HG03064 (cell line): ENCODE measurements around the gene CERKL.

Source experiments
- ATAC-seq: cut with Tn5 transposase; IDR thresholded peaks from one replicate; pipeline ENCODE4 v1.9.1; 2021; ENCODE audit warnings: low read depth; ENCODE audit not compliant: unreplicated experiment

The CERKL gene

DNA sequence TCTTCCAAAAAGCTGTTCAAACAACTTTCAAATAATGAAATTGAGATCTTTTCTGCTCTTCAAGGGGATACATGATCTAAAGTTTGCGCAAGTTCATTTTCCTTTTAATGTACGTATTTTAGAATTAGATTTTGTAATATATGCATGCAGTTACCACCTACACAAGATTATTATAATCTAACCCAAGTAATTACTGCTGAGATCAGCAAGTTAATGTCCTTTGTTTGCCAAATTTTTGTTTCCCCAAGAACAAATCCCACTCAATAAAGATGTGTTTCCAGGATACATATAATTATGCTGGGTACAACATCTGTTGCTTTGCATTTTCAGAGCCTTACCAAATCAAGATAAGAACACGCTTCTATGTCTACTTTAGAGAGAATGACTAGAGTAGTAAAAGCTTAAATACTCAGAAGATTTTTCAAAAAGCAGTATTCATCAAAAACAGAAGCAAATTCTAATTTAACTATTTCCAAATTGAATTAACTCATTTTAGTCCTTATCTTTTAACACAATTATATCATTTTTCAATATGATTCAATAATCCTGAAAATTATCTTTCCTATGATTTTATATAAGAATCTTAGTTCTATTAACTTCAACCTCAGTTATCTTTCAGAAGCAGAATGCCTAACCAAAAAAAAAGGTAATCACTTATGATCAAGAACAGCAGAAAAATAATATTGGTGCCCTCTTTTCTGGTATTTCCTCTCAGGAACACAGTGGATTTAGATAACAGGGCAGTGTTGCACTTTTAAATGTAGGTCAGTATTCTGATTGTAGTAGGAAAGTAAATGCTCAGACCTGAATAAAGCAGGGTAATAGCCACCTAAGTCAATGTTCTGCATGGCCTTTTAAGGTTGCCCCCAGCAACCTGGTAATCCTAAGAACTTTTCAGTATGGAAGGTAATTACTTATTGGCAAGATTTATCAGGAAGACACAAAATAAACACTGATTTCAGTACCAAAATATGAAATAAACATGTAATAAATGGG lies 28.0 kb downstream of the CERKL start:
- ATAC-seq: no peak

DNA sequence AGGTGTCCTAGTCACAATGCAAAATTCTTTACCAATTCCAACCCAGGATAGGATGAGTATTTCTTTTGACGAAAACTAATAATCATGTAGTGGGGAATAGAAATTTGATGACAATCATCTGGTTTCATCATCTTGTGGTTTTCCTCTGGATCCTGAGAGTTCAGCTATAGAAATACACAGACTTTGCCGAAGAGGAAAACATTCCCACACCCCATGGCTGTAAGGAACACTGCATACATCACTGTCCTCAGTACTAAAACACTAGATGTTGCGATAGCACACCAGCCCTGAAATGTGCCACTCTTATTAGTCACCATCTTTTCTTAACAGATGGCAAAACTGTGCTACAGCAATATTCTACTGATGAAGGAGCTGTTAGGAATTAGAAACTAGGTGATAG lies 29.4 kb downstream of the CERKL start:
- ATAC-seq: no peak

DNA sequence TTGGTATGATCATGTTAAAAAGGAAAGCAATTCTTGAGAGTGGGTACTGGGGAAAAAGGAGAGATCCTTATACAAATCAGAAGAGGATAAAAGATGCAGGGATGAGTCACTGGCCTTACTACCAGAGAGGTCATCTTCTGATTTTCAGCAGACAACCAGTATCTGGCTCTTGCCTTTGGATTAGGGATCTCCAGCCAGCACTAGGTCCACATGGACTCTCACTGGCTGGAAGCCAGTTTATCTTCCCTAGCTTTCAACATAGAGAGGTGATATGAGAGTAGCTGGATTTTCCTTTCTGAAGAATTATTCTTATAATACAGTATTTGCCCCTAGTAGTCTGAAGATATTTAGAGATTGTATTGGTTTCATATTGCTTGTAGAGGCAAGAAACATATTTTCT lies 30.2 kb downstream of the CERKL start:
- ATAC-seq: no peak

- no peak for ATAC-seq
Observed at GRCh38 chr2:181623159-181623558, 33.7 kb downstream of the CERKL start.

DNA sequence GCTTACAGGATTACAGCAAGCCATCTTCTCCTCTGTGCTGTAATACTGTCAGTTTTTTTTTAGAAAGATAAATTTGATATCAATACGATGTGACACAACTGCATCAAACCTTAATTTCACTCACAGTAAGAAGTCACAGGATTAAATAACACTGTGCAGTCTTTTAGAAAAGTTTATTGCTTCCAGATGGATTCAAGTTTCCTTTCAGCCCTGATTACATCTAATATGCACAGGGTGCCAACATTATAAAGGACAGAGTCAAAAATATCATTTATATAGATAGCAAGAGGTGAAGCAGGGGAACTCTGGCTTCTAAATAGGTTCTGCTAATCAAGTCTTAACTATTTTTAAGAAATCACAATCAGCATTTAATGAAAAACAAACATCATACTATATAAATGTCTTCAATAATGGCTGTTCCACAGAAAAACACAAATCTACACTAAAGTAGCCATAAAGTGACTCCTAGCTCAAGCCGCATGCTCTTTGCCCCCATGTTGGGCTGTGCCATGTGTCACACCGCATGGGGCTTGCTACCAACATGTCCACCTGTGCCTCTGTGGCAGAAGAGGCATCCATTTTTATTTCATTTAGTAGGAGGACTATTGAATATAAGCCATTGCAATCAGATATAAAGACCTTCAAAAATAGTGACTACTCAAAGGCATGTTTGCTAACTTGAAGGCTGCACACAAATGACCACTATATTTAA lies 35.0 kb downstream of the CERKL start:
- no peak for ATAC-seq

DNA sequence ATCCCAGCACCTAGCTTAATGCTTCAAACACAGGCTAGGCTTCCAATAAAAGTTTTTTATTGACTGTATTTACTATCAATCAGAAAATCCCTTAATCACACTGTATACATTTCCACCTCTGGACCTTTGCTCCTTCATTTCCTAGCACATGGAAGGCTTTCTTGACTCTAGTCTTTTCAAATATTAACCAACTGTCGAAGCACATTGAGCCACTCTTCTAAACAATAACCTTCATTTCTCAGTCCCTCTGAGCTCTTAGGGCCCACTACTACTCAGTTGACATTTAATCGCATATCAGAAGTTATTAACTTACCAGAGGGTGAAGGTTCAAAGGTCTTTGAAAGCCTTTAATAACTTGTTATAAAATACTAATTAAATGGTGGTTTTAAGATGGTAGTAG lies 37.4 kb downstream of the CERKL start:
- ATAC-seq: no peak

DNA sequence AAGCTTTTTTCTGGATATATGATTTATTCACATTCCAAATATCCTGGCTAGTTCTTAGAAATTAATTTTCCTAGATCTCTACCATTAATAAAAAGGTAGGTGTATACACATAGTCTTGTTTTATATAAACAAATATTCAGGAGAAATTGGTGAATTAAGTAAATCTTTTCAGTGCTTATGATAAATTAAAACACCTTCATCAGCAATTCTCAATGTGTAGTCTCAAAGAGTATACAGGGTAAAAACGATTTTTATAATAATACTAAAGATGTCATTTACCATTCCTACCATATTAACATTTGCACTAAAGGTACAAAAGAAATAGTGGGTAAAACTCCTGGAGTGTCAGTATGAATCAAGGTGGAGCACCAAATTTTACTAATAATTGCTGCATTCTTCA lies 40.2 kb downstream of the CERKL start:
- ATAC-seq: no peak

GRCh38 chr2:181614874-181615638 lies 41.8 kb downstream of the CERKL start:
- ATAC-seq: no peak

DNA sequence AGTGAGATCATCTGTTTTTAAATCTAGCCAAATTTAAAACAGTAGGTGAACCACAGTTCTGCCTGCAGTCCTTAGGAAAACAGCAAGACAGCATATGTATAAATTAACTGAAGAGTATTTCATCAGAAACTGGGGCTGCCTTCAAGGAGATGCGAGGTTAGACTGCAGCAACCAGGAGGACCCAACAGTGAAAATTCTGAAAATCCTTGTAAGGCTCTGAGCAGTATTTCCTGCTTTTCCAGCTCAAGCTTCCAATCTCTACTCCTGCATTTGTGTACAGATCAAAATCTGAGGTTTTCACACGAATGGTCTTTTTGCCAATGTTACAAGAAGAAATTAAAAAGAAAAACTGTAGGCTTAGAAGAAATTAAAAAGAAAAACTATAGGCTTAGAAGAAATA lies 43.7 kb downstream of the CERKL start:
- ATAC-seq: no peak

GRCh38 chr2:181607629-181608590 lies 49.0 kb downstream of the CERKL start:
- no peak for ATAC-seq

DNA sequence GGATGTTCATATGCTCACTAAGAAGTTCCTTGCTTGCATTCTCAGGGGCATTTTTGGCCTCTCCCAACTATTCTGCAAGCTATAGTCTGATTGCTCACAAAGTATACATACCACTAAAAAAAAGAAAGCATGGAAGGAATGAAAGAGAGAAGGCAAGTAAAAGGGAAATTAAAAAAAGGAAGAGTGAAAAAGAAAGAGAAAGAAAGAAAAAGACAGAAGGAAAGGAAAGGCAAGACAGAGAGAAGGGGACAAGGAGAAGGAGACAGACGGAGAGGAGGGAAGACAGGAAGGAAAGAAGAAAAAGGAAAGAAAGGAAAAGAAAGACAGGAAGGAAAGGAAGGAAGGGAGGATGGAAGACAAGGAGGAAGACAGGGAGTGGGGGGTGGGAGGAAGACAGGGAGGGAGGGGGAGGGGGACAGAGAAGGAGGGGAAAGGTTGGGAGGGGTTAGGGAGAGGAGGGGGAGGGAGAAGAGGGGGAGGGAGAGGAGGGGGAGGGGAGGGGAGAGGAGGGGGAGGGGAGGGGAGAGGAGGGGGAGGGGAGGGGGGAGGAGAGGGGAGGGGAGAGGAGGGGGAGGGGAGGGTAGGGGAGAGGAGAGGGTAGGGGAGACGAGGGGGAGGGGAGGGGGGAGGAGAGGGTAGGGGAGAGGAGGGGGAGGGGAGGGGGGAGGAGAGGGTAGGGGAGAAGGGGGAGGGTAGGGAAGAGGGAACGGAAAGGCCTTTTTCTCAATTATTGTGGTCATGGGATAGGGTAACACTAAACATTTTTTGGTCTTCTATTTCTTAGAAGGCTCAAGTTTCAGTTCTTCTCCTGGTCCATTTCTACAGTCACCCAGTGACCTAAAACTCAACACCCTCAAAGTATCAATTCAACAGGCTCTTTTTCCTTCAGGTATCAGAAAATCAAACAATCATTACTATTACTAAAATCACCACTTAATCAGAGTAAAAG lies 50.7 kb downstream of the CERKL start:
- ATAC-seq: no peak

DNA sequence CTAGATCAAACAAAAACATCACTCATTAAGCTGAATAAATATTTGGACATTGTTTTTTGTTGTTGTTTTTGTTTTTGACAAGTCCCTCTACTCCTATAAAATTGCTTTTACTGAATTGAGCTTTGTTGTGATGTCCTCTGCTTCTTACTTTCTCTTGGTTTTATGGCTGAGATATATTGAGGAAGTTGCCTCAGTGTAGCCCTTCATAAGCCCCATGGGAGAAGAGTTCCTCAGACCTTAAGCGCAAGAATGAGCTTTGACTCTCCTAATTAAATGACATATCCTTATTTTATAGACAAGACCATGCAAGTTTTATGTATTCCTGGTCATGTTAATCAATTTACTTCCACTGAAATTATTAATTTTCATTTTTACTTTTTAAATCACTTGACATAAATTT lies 54.9 kb downstream of the CERKL start:
- no peak for ATAC-seq

- no peak for ATAC-seq
Observed at GRCh38 chr2:181596556-181596955, 60.3 kb downstream of the CERKL start.

GRCh38 chr2:181594322-181594721 lies 62.6 kb downstream of the CERKL start:
- no peak for ATAC-seq

DNA sequence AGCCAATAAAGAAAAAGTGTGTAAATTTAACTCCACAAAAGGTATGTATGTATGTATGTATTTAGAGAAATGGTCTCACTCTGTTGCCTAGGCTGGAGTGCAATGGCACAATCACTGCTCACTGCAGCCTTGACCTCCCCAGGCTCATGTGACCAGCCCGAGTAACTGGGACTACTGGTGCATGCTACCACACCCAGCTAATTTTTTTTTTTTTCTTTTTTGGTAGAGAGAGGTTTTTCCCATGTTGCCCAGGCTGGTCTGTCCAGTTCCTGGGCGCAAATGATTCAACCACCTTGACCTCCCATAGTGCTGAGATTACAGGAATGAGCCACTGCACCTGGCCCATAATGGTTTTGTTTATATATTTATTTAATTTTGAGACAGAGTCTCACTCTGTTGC lies 67.1 kb downstream of the CERKL start:
- ATAC-seq: no peak

DNA sequence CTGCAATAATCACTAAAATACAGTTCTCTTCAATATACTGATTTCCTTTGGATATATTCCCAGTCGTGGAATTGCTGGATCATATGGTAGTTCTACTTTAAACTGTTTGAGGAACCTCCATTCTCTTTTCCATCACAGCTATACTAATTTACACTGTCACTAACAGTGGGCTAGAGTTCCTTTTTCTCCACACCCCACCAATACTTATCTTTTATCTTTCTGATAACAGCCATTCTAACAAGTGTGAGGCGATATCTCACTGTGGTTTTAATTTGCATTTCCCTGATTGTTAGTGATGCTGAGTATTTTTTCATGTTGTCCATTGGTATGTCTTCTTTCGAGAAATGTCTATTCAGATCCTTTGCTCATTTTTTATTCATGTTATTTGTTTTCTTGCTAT lies 68.4 kb downstream of the CERKL start:
- ATAC-seq: no peak

DNA sequence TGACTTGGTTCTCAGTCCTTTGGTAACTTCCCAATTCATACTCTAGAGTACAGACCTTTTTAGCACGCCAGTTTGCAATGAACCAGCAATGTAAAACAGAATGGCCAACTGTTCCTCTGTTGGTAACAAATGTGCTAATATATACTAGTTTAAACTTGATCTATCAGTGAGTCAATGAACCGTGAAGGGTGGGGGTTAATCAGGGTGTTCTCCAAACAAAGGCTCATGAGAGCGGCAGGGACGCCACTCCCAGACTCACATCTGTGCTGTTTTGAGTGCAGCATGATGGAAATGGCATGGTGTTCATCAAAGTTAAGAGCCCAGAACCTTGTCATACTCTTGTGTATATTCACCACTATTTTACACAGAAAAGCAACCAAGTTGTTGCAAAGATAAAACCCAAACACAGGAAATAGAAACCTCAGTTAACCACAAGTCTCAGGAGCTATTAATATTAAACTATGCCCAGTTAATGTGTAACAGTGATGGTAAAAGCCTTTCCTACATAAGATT lies 70.3 kb downstream of the CERKL start:
- ATAC-seq: peak; percentile 98

DNA sequence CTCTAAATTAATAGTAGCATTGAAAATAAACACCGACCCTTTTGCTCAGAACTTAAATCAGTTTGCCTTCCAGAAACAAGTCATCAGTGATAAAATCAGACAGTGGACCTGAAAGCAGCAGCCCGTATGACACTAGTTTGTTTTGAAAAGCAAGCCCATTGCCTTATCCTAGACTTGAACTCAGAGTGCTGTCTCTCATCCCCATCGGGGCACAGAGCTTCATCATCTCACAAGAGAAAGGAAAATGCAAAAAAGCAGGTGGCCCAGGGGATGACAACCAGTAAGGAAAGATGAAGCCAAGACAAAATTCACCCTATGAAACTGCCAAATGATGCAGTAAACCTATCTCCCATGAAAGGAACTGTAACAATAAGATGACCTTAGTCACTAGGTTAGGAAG lies 71.2 kb downstream of the CERKL start:
- ATAC-seq: no peak

DNA sequence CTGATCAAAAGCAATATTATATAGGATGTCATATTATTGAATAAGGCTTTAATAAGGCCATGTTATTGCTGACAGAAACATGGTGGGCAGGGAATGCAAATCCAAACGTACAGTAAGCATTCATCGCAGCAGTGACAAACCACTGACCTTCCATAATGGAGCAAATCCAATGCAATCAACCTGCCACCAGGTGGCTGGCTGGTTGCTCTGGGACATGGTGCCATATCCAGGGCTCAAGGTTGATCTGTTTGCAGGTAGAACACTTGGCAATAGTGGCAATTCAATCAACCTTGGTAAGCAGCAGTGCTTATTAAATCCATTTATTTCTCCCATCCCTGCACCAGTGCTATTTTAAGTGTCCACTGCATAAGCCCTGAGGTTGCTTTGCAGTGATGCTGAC lies 75.4 kb downstream of the CERKL start:
- ATAC-seq: no peak
